IMR-90 (cell line): ENCODE measurements around the gene STXBP6.

Source experiments
- BHLHE40 ChIP-seq: fragments of 150-350 bp; IDR thresholded peaks from 2 replicates; pipeline ENCODE4 v1.6.1; 2016; ENCODE audit warnings: mild to moderate bottlenecking, low read depth, low read length
- CHD1 ChIP-seq: IDR thresholded peaks from 2 replicates; pipeline ENCODE4 v1.6.1; 2012; ENCODE audit warnings: low read depth, low read length, improper control_type of control experiment
- CTCF ChIP-seq: conservative IDR thresholded peaks from 2 replicates; pipeline ENCODE4 v1.5.1; 2012; ENCODE audit warnings: mild to moderate bottlenecking, low read depth, low read length, improper control_type of control experiment
- ELK1 ChIP-seq: fragments of 150-350 bp; IDR thresholded peaks from 2 replicates; pipeline ENCODE4 v1.6.1; 2016; ENCODE audit warnings: low read depth, mild to moderate bottlenecking, low read length, moderate library complexity, borderline replicate concordance
- FOS ChIP-seq: fragments of 150-350 bp; IDR thresholded peaks from 2 replicates; pipeline ENCODE4 v1.6.1; 2016; ENCODE audit warnings: low read depth, low read length
- MAFK ChIP-seq: IDR thresholded peaks from 2 replicates; pipeline ENCODE4 v1.6.1; 2012; ENCODE audit warnings: low read depth, low read length, improper control_type of control experiment
- MAZ ChIP-seq: IDR thresholded peaks from 2 replicates; pipeline ENCODE4 v1.6.1; 2012; ENCODE audit warnings: low read depth, mild to moderate bottlenecking, low read length, improper control_type of control experiment, moderate library complexity, borderline replicate concordance
- MXI1 ChIP-seq: IDR thresholded peaks from 2 replicates; pipeline ENCODE4 v1.6.1; 2012; ENCODE audit warnings: low read depth, mild to moderate bottlenecking, low read length, moderate library complexity, borderline replicate concordance
- NFE2L2 ChIP-seq: fragments of 150-350 bp; IDR thresholded peaks from 2 replicates; pipeline ENCODE4 v1.6.1; 2016; ENCODE audit warnings: low read depth, mild to moderate bottlenecking, low read length
- POLR2A ChIP-seq: IDR thresholded peaks from 2 replicates; pipeline ENCODE4 v1.6.1; 2012; ENCODE audit warnings: mild to moderate bottlenecking, low read depth, low read length
- RAD21 ChIP-seq: IDR thresholded peaks from 2 replicates; pipeline ENCODE4 v1.6.1; 2012; ENCODE audit warnings: low read length, improper control_type of control experiment
- SMC3 ChIP-seq: fragments of 150-350 bp; IDR thresholded peaks from 2 replicates; pipeline ENCODE4 v1.6.1; 2016; ENCODE audit warnings: low read depth, mild to moderate bottlenecking, antibody characterized with exemption, low read length, moderate library complexity
- USF2 ChIP-seq: fragments of 150-350 bp; IDR thresholded peaks from 2 replicates; pipeline ENCODE4 v1.6.1; 2017; ENCODE audit warnings: mild to moderate bottlenecking, antibody characterized with exemption, low read length, low read depth

- TF ChIP-seq CTCF: no peak
- no peak for TF ChIP-seq POLR2A
- no peak for TF ChIP-seq NFE2L2
- no peak for TF ChIP-seq SMC3
- TF ChIP-seq ELK1: no peak
- no peak for TF ChIP-seq MXI1
- TF ChIP-seq USF2: no peak
- TF ChIP-seq BHLHE40: no peak
- TF ChIP-seq CHD1: no peak
- no peak for TF ChIP-seq RAD21
- no peak for TF ChIP-seq MAZ
- no peak for TF ChIP-seq MAFK
- TF ChIP-seq FOS: no peak
Observed at GRCh38 chr14:24895622-24896021, 154.3 kb downstream of the STXBP6 start.
